Cardiac muscle cell (in vitro differentiated cells and primary cell): ENCODE data around the gene FAM171A2. TPM values are rescaled to one million over a fixed set of nuclear protein-coding genes. Genes with fewer than 3 reads are reported as not detected.

Experiments used
- DNase-seq, 2 donors: peaks; one replicate each; pipeline versions ENCODE4 v3.0.0 to v3.0.0-alpha.2; 2010 to 2017; ENCODE audit warnings: low read depth in 1 of 2, low spot score in 1 of 2
- H3K27ac ChIP-seq: fragments of 200-600 bp; sonication (generic); 2 replicates; pipeline ENCODE4 v1.5.1; 2016
- H3K27me3 ChIP-seq: fragments of 200-600 bp; sonication (generic); 2 replicates; pipeline ENCODE4 v1.6.0; 2016; ENCODE audit warnings: control low read depth
- H3K36me3 ChIP-seq: fragments of 200-600 bp; sonication (generic); 2 replicates; pipeline ENCODE4 v1.5.1; 2016; ENCODE audit warnings: control low read depth
- H3K4me1 ChIP-seq: fragments of 200-600 bp; sonication (generic); 2 replicates; pipeline ENCODE4 v1.8.1; 2017; ENCODE audit warnings: low read depth, mild to moderate bottlenecking, mixed run types
- H3K4me3 ChIP-seq: fragments of 200-600 bp; sonication (generic); 2 replicates; pipeline ENCODE4 v1.5.1; 2016; ENCODE audit warnings: mild to moderate bottlenecking
- H3K9me3 ChIP-seq: fragments of 200-600 bp; sonication (generic); 2 replicates; pipeline ENCODE4 v1.5.1; 2017; ENCODE audit warnings: low read depth, mild to moderate bottlenecking, control low read depth
- CTCF ChIP-seq: IDR thresholded peaks from 2 replicates; pipeline ENCODE4 v1.5.1; 2012; ENCODE audit warnings: low read depth, mild to moderate bottlenecking, low read length
- polyA plus RNA-seq: library from polyadenylated mRNA; unstranded; fragments of >200 nt; fragmentation: Nextera tagmentation; extraction: Ambion mirVana; gene quantifications from 2 replicates; pipeline ENCODE4 v1.2.1, GENCODE V29; 2016
- total RNA-seq: library from RNA; depleted of rRNA; stranded (reverse); fragments of >200 nt; gene quantifications from 2 replicates; pipeline ENCODE4 v1.2.3, GENCODE V29; 2016

Gene FAM171A2
- total and polyA plus RNA-seq, 2 experiments from 2014 or later, result 38.6 to 49.5 TPM

DNA sequence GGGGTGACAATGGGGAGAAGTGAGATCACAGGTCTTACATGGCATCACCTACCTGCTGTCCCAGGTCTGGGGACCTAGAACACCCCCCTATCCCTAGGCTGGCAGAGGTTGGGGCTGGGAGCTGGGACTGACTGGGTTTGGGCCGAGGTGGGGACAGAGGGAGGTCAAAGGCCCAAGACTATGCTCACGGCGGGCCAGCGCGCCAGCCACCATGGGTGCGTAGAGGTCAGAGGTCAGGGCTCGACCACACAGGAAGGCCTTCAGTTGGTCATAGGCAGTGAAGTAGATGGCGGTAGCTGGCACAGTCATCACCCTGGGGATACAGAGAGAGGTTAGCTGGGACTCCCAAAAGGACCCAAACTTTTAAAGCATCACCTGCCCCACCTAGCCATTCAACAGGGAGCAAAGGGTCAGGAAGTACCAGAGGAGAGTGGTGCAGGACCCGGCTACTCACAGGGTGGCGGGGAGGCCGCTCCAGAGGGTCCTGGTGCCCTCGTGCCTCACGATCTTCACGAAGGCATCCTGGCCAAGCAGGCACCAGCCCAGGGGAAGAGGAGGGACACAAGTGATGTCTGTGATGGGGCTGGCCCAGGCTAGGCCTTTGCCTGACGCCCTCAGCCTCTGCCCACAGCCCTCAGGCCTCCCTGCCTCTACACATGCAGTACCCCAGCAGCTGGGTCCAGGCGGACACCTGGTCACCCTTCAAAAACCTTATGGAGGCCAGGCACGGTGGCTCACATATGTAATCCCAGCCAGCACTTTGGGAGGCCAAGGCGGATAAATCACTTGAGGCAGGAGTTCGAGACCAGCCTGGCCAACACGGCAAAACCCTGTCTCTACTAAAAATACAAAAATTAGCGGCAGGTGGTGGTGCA lies 42.2 kb downstream of the FAM171A2 start:
- Histone ChIP-seq H3K4me3 (no peak overlapping the region), H3K27me3 (peaks cover 1% of the 10 kb centered on the region), H3K9me3 (no peaks in the 10 kb centered on the region), H3K36me3 (peaks cover 6% of the 10 kb centered on the region), H3K4me1 (no peaks in the 10 kb centered on the region), H3K27ac (no peak overlapping the region)
- no peak for DNase-seq
- no peak for TF ChIP-seq CTCF

DNA sequence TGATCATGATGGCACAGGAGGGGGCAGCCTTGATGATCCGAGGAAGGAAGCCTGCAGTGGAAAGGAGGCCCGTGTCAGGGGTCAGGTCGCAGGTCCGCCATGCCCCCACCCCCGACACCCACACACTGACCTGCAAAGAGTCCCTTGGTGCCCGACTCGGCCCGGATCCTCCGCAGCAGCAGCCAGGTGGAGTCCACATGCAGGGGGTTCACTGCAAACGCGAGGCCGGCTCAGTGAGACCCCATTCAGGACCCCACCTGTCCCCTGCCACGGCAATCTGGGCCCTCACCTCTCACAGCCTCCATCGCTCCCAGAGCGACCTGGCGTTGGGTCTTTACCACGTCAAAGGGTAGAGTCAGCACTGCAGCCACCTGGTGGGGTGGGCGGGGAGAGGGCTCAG lies 43.6 kb downstream of the FAM171A2 start:
- Histone ChIP-seq H3K4me1 (no peaks in the 10 kb centered on the region), H3K27me3 (peaks cover 14% of the 10 kb centered on the region), H3K27ac (no peak overlapping the region), H3K9me3 (no peaks in the 10 kb centered on the region), H3K36me3 (peaks cover 6% of the 10 kb centered on the region), H3K4me3 (no peak overlapping the region)
- TF ChIP-seq CTCF, result no peak
- no peak for DNase-seq

DNA sequence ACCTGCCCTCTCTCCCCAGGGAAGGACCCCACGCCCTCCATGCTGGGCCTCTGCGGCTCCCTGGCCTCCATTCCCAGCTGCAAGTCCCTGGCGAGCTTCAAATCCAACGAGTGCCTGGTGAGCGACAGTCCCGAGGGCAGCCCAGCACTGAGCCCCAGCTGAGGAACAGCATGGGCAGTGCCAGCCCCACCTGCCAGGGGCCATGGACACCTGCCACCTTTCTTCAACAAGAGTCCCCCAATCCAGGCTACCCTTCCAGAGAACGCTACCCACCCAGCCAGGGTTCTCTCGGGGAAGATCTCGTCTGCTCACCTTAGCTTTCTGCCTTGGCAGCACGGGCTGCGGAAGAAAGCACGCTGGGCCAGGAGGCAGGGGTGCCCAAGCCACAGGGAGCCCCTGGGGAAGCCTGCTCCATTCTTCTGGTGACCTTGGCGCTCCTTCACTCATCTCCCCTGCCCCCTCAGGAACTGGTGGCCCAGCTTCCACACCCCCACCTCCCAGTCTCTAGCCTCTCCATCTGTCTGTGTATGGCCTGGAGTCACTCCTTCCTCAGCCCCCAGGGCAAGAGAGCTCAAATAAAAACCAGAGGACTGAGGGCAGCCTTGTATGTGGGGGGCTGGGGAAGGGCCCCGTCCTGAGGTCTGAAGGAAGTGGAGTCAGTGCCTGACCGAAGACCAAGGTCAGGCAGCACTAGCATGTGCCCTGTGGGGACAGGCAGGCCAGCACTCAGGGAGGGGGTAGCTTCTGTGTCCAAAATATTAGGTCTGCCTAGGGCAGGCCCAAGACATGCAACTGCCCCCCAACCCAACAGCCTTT lies 45.4 kb downstream of the FAM171A2 start:
- DNase-seq, result no peak
- no peak for TF ChIP-seq CTCF
- H3K27ac ChIP-seq, result no peak overlapping the region
- H3K36me3 ChIP-seq, result peaks cover 6% of the 10 kb centered on the region
- peaks cover 29% of the 10 kb centered on the region for H3K27me3 ChIP-seq
- no peak overlapping the region for H3K4me3 ChIP-seq
- no peaks in the 10 kb centered on the region for H3K4me1 ChIP-seq
- no peaks in the 10 kb centered on the region for H3K9me3 ChIP-seq

DNA sequence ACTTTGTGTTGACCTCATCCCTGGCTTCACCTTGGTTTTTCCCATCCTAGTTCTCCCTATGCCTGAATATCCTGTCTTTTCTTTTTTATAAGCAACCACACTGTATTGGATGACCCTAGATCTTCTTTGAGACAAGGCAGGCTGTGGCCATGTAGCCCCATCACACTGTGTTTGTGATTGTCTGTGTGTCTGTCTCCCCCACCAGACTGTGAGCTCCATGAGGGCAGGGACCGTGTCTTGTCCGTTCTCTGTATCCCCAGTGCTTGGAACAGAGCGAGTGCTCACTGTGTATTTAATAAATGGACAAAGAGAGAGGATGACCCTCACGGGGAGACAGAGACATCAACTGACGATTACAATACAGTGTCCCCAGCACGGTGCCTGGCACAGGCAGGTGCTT lies 46.1 kb downstream of the FAM171A2 start:
- no peak for DNase-seq
- Histone ChIP-seq H3K9me3 (no peaks in the 10 kb centered on the region), H3K27ac (no peak overlapping the region), H3K4me3 (no peak overlapping the region), H3K36me3 (peaks cover 6% of the 10 kb centered on the region), H3K27me3 (peaks cover 34% of the 10 kb centered on the region), H3K4me1 (no peaks in the 10 kb centered on the region)
- TF ChIP-seq CTCF, result no peak

DNA sequence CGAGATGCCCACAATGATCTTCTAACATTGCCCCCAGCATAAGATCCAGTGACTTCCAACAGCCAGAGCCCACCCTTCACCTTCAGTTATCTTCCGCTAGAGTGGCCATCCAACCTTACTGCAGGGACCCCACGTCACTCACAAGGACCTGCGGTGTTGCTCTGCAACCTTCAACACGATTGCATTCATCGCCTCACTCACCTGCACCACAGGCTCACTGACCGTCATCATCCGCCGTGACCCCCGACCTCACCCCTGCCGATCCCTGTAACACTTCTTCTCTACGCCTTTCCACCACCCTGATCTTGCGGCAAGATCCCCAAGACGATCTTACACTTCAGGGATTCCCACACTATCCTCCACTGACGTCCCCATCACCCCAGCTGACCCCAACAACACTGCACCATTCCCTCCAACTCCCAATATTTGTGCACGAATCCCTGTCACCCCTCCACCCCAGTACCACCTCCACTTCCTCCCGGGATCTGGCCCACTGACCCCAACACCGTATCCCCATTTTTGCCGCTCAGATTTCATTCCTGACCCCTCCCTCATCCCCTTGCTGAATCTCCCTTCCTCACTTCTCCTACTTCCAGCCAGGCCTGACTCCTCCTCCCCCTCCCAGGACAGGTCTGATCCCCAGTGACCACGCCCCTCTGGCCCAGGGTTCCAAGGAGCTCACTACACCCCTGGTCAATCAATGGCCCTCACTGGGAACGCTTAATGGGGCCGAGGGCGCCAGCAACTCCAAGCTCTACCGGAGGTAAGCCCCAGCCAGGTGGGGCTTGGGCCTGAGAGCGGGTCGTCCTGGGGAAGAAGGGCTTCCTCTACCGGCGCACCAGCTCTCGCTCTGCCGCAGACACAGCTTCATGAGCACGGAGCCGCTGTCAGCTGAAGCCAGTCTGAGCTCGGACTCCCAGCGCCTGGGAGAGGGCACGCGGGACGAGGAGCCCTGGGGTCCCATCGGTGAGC lies 47.6 kb downstream of the FAM171A2 start:
- TF ChIP-seq CTCF, result no peak
- peaks cover 38% of the 10 kb centered on the region for H3K27me3 ChIP-seq
- H3K4me3 ChIP-seq, result peak overlapping the region; percentile 38
- H3K27ac ChIP-seq, result no peak overlapping the region
- no peaks in the 10 kb centered on the region for H3K4me1 ChIP-seq
- H3K9me3 ChIP-seq, result no peaks in the 10 kb centered on the region
- DNase-seq, result peak in 1 of 2 donors; percentile 28
- H3K36me3 ChIP-seq, result peaks cover 6% of the 10 kb centered on the region
